ENCODE data around the gene OTP.
"Not testable (repeated sequence)": the region's sequence is repeated elsewhere in the genome, so short reads cannot be mapped to it uniquely, and the experiment has no call there.

The OTP gene

DNA sequence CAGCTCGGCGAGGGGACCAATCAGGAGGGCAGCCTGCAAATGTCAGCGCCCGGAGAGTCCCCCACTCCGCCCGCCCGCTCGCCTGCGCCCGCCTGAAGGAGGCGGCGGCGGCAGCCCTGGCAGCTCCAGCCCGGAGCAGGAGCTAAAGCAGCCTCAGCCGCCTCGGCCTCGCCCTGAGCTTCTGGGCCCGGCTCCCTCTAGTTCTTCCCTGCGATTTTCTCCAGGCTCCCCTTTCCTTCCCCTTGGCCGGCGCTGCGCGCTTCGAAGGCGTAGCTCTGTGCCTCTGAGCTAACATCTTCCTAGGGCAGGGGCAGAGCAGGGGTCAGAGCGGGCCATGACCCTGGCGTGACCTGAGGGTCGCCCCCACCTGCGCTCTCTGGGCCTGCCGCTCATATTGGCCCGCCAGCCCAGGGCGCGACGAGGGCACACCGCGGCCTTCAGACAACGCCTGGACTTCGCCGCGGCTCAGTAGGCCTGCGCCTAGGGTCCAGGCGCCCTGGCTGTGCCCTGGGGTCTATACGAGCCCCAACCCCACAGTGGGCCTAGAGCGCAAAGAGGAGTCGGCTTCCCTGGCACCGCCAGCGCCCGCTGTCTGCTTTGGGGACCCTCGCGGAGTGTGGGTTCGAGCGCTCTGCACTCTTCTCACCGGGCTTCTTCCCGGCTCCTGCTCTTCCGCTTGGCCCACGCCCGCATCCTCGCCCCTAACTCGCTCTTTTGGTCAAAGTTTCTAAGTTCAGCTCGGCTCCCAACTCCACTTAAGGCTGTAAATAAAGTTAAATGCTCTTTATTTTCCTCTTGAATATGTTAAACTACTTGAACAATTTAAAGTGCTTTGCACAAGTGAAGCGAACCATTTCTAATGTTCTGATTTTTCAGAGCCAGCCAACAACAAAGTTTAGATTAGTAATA, 504 bp upstream of the OTP start:
- DNase-seq, result no peak

- DNase-seq, result no peak
Measured at GRCh38 chr5:77637170-77637997, 1.1 kb downstream of the OTP start.

- no peak for DNase-seq
Measured at GRCh38 chr5:77636641-77637169, 1.8 kb downstream of the OTP start.

- DNase-seq, result no peak
Measured at GRCh38 chr5:77635917-77636640, 2.4 kb downstream of the OTP start.

DNA sequence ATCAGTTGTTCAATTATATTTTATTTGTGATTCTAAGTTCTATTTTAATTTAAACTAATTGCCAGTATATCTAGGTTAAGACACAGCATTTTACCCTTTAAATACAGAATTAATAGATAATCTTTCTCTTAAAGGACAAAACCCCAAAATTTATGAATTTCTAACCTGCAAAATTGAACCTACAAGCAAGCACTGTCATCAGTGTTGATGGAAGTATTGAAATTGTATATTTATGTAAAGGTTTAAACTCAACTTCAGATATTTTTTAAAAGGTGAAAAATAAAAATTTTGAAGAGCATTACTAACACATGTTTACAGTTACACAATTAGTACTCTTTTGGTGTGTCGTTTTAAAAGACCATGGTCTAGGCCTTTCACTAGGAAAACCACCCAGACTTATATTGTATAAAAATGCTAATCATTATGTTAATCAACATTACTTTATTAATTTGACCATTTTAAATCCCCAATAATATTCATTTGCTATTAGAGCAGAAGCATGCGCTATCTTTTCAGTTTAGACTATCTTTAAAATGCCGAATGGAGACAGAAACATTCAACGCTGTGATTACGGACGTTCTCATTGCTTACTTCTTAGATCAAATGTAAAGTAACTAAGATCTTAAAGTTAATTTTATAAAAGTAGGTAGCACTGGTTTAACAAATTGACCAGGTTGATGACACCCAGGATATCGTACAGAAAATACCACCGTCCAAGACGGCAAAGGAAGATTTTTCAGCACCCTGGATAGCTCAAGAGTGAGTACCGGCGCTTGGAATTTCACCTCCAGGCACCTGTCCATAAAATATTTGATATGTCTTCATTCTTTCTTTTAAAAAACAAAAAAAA, 3.2 kb downstream of the OTP start:
- no peak for DNase-seq

DNA sequence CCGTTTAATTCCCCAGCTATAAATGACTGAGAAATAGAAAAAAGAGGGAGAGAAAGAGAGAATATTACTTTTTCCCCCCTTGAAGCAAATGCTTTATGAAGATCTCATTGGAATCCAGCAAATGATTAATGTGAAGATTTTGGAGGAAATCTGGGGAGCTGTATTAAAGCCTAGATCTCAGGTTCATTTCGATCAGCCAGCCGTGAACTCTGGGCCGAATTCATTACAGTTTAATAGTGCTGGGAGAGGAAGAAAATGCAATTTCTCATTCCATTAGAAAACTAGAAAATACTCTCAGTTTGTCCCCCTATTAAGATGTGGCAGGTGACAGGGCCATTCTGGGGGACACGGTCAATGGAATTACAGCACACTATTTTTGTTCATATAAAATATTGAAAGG, 4.8 kb downstream of the OTP start:
- DNase-seq, result no peak

DNA sequence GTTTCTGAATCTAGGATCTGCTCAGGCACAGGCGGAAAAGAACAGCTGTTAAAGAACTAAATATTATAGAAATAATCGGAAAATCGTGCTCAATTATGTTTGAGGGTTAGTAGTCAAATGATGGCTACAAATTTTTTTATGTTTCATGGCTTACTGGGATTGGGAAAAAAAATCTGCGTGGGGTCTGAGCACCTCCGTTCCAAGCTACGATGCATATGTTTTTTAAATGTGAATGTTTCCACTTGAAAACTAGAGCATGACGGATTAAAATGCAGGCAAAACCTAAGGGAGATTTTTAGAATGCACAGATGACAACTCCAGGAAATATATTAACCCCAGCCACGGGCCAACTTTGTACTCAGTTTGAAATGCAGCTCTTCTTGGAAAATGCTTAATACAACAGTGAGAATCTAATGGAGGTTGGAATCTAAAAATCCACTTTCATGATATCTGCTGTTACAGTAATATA, 5.3 kb downstream of the OTP start:
- DNase-seq, result no peak

DNA sequence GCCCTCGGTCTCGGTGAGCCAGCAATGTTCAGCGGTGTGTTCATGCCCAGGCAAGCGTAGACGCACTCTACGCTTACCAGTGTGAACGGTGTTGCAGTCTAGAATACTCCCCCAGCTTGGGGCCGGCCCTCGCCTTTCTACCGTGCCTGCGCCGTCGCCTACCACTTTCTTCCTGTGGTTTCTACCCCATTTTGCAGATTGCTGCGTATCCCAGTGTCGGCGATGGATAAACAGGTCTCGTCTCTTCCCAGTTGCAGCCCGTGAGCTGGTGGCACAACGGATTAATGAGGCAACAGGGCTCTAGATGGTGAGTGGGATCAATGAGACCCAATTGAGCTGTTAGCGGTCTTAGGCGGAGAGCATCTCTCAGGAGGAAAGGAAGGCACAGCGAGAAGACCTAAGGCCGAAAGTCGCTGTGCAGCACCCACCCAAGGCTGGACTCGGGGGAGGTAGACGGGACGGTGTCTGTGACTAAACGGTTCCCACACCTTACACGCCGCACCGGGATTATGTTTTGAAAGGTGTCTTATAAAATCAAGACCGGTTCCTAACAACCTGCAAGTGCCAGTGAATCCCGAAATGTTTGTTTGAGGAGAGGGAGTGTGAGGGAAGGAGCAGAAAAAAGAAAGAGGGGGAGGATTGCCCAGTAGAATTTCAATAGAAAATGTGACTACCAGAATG, 5.8 kb downstream of the OTP start:
- DNase-seq, result no peak

GRCh38 chr5:77630114-77630680, 8.3 kb downstream of the OTP start:
- peak; percentile 67 for DNase-seq

- no peak for DNase-seq
Measured at GRCh38 chr5:77629509-77630113, 8.9 kb downstream of the OTP start.

GRCh38 chr5:77628840-77629508, 9.5 kb downstream of the OTP start:
- no peak for DNase-seq

GRCh38 chr5:77627869-77628674, 10.4 kb downstream of the OTP start:
- DNase-seq, result no peak

- no peak for DNase-seq
Measured at GRCh38 chr5:77623203-77623740, 15.2 kb downstream of the OTP start.

- DNase-seq, result no peak
Measured at GRCh38 chr5:77621440-77621839, 17.1 kb downstream of the OTP start.

- DNase-seq, result no peak
Measured at GRCh38 chr5:77620405-77620804, 18.1 kb downstream of the OTP start.

DNA sequence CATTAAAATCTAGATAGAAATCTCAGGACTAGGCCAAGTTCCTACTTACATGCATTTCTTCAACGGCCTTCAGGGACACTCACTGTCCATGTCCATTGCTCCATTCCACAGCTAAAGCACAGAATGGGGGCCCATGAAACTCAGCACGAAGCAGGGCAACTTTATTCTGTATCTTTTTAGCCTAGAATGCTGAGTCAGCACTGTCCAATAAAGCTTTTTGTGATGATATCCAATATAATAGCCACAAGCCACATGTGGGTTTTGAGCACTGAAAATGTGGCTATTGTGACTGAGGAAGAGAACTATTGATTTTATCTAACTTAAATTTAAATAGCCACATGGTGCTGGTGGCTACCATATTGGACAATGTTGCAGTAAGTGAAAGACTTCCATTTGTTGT, 21.6 kb downstream of the OTP start:
- no peak for DNase-seq

DNA sequence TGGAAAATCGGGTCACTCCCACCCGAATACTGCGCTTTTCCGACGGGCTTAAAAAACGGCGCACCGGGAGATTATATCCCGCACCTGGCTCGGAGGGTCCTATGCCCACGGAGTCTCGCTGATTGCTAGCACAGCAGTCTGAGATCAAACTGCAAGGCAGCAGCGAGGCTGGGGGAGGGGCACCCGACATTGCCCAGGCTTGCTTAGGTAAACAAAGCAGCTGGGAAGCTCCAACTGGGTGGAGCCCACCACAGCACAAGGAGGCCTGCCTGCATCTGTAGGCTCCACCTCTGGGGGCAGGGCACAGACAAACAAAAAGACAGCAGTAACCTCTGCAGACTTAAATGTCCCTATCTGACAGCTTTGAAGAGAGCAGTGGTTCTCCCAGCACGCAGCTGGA, 29.6 kb downstream of the OTP start:
- DNase-seq, result not testable (repeated sequence)

DNA sequence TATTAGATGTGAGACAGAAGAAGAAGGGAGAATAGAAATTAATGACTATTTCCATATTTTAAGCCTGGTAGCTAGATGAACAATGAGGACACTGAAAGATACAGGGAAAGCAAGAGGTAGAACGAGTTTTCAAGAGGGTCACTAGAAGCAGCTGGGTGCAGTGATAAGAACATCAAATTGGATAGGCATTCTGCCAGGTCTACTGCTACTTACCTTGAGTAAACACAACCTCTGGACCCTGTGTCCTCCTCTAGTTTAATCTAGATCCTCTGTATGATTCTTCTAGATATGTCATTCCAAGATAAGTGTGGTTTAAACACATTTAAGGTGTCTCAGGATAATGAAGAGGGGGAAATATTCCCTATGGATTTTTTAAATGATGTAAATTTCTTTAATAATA, 31.2 kb downstream of the OTP start:
- no peak for DNase-seq

DNA sequence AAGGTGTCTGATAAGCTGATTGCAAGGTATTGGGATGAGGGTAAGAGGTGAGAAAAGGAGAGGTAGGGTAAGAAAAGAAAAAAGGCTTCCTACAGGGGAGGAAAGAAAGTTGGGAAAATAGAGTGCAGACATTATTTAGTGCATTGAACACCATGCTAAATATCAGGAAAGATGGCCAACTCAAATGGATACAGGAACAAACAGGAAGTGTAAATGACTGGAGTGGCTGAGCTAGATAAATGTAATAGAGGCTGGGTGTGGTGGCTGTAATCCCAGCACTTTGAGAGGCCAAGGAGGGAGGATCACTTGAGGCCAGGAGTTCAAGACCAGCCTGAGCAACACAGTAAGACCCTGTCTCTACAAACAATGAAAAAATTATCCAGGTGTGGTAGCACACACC, 32.2 kb downstream of the OTP start:
- DNase-seq, result no peak
